ENCODE measurements around the gene CDKN1A. TPM values are rescaled to one million over a fixed set of nuclear protein-coding genes. Genes with fewer than 3 reads are reported as not detected.
A peak's percentile ranks its signal among the peaks of the same experiment; 100 is the strongest.

The CDKN1A gene
- total and polyA plus RNA-seq, 2 donors, result 13.1 to 81.2 TPM

DNA sequence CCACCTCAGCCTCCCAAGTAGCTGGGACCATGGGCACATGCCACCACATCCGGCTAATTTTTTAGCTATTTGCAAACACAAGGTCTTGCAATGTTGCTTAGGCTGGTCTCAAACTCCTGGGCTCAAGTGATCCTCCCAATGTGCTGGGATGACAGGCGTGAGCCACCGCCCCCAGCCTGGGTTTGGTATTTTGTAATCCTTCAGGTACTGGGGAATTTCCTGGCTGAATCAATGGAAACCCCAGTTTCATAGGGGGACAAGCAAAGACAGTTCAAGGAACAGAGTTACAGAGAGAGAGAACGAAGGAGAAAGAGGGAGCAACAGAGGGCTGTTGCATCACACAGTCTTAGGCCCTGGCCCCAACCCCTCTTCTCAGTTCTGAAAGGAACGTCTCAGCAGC is 54.8 kb downstream of the CDKN1A start:
- no peaks in the 10 kb centered on the region for H3K36me3 ChIP-seq (ENCODE audit: control insufficient read depth in 2 of 2, insufficient read depth in 2 of 2, low read length in 1 of 2)
- WGBS, result 86% methylated on average over 5 of the region's 5 CpGs
- H3K4me1 ChIP-seq (ENCODE audit: control insufficient read depth in 2 of 2, insufficient read depth in 2 of 2, low read length in 2 of 2), result peaks cover 0 to 11% of the 10 kb centered on the region in 2 donors
- H3K4me3 ChIP-seq (ENCODE audit: low read length in 2 of 2), result no peak overlapping the region
- peaks cover 0 to 10% of the 10 kb centered on the region in 2 donors for H3K27me3 ChIP-seq (ENCODE audit: control insufficient read depth in 2 of 2, insufficient read depth in 1 of 2, low read length in 1 of 2)
- no peak overlapping the region for H3K27ac ChIP-seq (ENCODE audit: low read depth in 1 of 2, low read length in 1 of 2)
- no peak for DNase-seq (ENCODE audit: low read depth in 6 of 9, low spot score in 9 of 9)
- H3K9me3 ChIP-seq (ENCODE audit: control insufficient read depth in 2 of 2, insufficient read depth in 1 of 2, low read length in 1 of 2), result peaks cover 0 to 8% of the 10 kb centered on the region in 2 donors

DNA sequence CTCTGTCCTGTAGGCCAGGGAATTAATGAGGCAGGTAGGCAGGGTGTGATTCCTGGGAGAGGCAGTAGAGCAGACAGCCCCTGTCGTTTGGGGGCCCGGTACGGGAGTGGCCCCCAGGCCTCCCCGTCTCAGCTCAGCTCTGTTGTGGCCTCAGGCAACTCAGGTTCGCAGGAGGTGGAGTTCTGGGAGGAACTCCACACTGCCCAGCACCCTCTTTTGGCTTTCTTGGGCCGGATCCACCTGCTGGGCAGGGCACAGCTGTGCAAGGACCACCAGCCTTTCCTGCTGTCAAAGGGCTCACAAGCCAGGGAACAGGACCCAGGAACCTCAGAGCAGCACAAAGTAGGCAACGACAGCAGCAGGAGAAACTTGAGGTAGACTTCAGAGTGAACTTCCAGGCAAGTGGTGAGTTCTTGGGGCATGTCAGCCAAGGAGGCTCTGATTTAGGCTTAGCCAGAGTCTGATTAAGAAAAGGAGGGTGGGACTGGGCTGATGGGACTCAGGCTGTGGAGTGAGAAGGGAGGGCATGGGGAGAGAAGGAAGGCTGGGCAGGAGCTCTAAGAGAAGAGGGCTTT is 56.1 kb downstream of the CDKN1A start:
- 88% methylated on average over 7 of the region's 7 CpGs for WGBS
- Histone ChIP-seq H3K27me3 (ENCODE audit: control insufficient read depth in 2 of 2, insufficient read depth in 1 of 2, low read length in 1 of 2) (peaks cover 0 to 10% of the 10 kb centered on the region in 2 donors), H3K9me3 (ENCODE audit: control insufficient read depth in 2 of 2, insufficient read depth in 1 of 2, low read length in 1 of 2) (peaks cover 0 to 8% of the 10 kb centered on the region in 2 donors), H3K4me3 (ENCODE audit: low read length in 2 of 2) (no peak overlapping the region), H3K4me1 (ENCODE audit: control insufficient read depth in 2 of 2, insufficient read depth in 2 of 2, low read length in 2 of 2) (peaks cover 0 to 11% of the 10 kb centered on the region in 2 donors), H3K36me3 (ENCODE audit: control insufficient read depth in 2 of 2, insufficient read depth in 2 of 2, low read length in 1 of 2) (no peaks in the 10 kb centered on the region), H3K27ac (ENCODE audit: low read depth in 1 of 2, low read length in 1 of 2) (no peak overlapping the region)
- DNase-seq (ENCODE audit: low read depth in 6 of 9, low spot score in 9 of 9), result no peak

DNA sequence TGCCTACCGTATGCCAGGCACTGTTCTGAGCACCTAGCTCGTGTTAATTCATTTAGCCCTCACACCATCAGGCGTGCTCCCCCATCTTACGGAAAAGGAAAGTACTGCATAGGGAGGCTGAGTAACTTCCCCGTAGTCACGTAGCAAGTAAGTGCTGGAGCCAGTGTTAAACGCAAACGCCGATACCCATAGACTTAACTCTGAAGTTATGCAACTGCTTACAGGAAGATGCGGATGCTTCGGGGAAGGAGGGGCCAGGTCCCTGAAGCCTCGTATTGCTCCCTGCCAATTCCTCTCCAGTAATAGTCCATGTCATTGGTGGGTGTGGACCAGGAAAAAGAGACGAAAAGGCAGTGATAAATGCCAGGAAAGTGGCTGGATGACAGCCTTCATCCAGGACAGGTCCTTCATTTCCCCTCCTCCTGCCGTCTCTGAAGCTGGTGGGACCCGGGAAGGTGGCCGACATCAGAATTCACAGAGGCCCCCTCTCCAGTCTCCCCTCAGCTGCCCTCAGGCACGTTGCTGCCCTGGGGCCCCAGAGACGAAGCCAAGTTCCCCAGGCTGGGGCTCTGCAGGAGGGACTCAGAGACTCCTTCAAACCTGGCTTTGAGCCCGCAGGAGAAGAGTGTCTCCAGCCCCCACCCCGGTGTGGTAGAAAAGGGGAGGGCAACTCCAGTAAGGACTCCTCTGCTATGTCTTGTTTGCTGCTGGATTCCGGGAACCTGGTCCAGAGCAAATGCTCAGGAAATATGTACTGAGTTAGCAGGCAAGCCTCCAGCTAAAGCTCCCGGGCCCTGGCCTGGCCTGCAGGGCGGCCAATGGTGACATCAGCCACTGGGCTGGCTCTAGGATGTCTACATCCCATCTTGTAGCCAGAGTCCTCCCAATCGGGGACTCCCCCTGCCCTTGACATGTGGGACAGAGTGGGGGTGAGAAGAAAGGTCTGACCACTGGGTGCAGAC is 56.9 kb downstream of the CDKN1A start:
- H3K9me3 ChIP-seq (ENCODE audit: control insufficient read depth in 2 of 2, insufficient read depth in 1 of 2, low read length in 1 of 2), result peaks cover 0 to 8% of the 10 kb centered on the region in 2 donors
- H3K36me3 ChIP-seq (ENCODE audit: control insufficient read depth in 2 of 2, insufficient read depth in 2 of 2, low read length in 1 of 2), result no peaks in the 10 kb centered on the region
- H3K27me3 ChIP-seq (ENCODE audit: control insufficient read depth in 2 of 2, insufficient read depth in 1 of 2, low read length in 1 of 2), result peaks cover 0 to 10% of the 10 kb centered on the region in 2 donors
- peak in 4 of 9 donors; percentile 17 to 54 (median 24) for DNase-seq (ENCODE audit: low read depth in 6 of 9, low spot score in 9 of 9)
- peaks cover 0 to 11% of the 10 kb centered on the region in 2 donors for H3K4me1 ChIP-seq (ENCODE audit: control insufficient read depth in 2 of 2, insufficient read depth in 2 of 2, low read length in 2 of 2)
- H3K4me3 ChIP-seq (ENCODE audit: low read length in 2 of 2), result no peak overlapping the region
- H3K27ac ChIP-seq (ENCODE audit: low read depth in 1 of 2, low read length in 1 of 2), result peak overlapping the region in 1 of 2 donors; percentile 65
- WGBS, result 37% methylated on average over 24 of the region's 24 CpGs

Other genes starting within 250 kb of the CDKN1A start
- gene PXT1, start 235.9 kb upstream of the CDKN1A start, total RNA-seq, result 0.05 TPM
- 0.05 TPM for gene PXT1, start 235.9 kb upstream of the CDKN1A start, polyA plus RNA-seq
- 49.9 TPM for gene KCTD20, start 235.7 kb upstream of the CDKN1A start, total RNA-seq
- gene KCTD20, start 235.7 kb upstream of the CDKN1A start, polyA plus RNA-seq, result 19.5 TPM
- 20.0 TPM for gene STK38, start 131.2 kb upstream of the CDKN1A start, total RNA-seq
- gene STK38, start 131.2 kb upstream of the CDKN1A start, polyA plus RNA-seq, result 50.0 TPM
- 454 TPM for gene SRSF3, start 84.4 kb upstream of the CDKN1A start, total RNA-seq
- gene SRSF3, start 84.4 kb upstream of the CDKN1A start, polyA plus RNA-seq, result 299 TPM
- gene RAB44, start 19.1 kb downstream of the CDKN1A start, total RNA-seq, result 0.28 TPM
- gene RAB44, start 19.1 kb downstream of the CDKN1A start, polyA plus RNA-seq, result 0.27 TPM
- 0.57 TPM for gene CPNE5, start 160.7 kb downstream of the CDKN1A start, total RNA-seq
- gene CPNE5, start 160.7 kb downstream of the CDKN1A start, polyA plus RNA-seq, result 3.4 TPM
- 29.8 TPM for gene PPIL1, start 196.1 kb downstream of the CDKN1A start, total RNA-seq
- gene PPIL1, start 196.1 kb downstream of the CDKN1A start, polyA plus RNA-seq, result 22.5 TPM
- 20.5 TPM for gene C6orf89, start 207.2 kb downstream of the CDKN1A start, total RNA-seq
- 19.5 TPM for gene C6orf89, start 207.2 kb downstream of the CDKN1A start, polyA plus RNA-seq

All from thymus (tissue), 11 donors.